A673 (cell line): ENCODE data around the gene CNOT8.

ENCODE experiments used
- CTCF ChIP-seq: fragments of 300-800, 200-600 bp; sonication (generic); conservative IDR thresholded peaks from 2 replicates; pipeline ENCODE4 v1.5.1; 2017; ENCODE audit warnings: low read depth, mild to moderate bottlenecking, antibody characterized with exemption, low read length, moderate library complexity, mixed read lengths
- EZH2 ChIP-seq: fragments of 200-600 bp; sonication (generic); IDR thresholded peaks from 2 replicates; pipeline ENCODE4 v1.6.1; 2017; ENCODE audit warnings: borderline replicate concordance, low read depth, mild to moderate bottlenecking, mixed read lengths, antibody characterized with exemption, low read length; ENCODE audit not compliant: poor library complexity, severe bottlenecking

DNA sequence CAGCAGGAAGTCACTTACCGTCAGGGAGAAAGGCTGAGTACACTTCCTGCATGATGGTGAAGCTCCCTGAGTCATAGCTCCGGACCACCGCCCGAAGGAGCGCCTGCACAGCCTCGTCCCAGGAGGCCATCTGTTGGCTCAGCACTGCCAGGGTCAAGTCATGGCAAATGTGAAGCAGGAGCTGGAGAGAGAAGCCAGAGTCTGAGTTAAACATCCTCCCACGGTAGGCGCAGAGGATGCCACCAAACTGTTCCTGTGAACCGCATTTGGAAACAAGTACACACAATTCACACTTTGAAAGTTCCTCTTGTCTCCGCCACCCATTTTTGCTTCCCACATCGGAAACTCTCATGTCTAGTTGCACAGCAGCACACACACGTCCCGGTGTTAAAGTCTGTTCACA is 33.9 kb downstream of the CNOT8 start:
- TF ChIP-seq CTCF (no peak), EZH2 (no peak)
